ENCODE measurements around the gene UNC5A.

UNC5A gene

DNA sequence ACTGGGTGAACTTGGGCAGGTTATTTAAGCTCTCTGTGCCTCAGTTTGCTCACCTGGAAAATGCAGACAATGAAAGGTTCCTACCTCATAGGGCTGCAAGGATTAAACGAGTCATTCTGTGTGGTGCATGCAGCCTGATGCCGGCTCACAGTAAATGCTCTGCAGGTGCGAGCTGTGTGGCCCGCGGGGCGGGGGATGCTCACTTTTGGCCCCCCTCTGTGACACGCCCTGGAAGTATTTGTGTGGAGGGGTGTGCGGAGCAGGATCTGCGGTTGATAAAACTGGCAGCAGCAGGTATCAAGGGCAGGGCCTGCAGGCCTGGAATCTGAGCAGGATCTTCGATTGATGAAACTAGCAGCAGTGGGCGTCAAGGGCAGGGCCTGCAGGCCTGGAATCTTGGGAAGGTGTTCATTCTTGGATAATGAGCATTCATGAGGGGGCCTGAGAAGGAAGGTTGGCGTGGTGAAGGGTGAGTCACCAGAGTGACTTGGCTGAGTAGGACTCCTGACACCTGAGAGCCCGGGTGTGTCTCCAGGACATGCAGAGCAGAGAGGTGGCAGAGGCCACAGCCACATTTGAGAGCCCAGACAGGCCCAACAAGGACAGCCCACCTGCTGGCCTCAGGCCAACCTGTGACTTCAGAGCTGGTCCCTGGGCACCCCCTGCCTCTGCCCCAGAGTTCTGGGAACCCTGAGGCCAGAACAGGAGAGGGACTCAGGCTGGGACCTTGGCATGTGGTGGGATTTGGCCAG lies 11.9 kb downstream of the UNC5A start:
- DNase-seq: no peak

DNA sequence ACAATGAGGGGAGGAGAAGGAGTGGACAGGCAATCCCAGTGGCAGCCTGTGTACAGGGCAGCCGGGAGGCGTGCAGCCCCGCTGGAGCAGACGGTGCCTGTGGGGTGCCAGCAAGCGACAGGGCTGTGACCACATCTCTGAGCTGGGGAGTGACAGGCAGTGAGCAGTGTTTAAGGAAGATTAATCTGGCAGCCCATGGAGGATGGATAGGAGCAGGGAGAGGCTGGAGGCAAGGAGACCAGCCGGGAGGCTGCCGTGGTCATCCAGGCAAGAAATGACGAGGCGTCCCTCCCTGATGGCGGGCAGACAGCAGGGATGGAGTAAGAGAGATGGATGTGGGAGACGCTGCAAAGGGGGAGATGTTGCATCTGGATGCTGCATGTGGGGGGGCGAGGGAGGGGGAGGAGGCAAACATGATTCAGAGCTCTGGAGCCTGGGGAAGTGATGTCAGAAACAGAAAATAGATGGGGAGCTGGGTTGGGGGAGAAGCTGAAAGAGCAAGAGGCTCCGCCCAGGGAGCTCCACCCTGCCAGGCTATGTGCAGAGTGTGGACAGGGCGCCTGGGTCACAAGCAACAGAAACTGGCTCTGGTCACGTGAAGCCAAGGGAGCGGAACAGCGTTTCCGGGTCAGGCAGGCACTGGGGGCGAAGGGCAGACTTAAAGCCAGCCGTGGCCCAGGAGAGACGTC lies 12.6 kb downstream of the UNC5A start:
- no peak for DNase-seq

DNA sequence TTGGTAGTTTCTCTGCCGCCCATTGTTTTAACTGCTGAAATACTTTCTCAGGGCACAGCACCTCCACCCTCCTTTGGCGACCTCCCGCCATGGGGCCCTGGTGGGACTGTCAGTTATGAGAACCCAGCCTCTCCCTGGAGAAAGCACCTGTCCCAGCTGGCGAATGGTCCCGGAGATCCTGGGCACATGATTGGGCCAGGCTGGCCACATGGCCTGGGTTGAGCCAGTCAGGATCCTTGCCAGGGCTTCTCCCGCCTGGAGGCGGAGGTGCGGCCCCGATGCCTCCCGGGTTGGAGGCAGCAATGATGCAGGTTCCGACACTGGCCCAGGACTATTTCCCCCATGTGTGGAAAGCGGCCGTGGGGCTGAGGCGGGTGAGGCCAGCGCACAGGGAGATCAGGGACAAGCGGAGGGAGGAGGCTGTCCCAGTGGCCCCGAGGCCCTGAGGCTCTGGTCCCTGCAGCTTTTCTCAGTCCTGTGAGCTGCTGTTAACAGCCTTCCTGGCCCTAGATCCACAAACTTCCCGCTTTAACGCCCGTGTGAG lies 13.6 kb downstream of the UNC5A start:
- DNase-seq: no peak

DNA sequence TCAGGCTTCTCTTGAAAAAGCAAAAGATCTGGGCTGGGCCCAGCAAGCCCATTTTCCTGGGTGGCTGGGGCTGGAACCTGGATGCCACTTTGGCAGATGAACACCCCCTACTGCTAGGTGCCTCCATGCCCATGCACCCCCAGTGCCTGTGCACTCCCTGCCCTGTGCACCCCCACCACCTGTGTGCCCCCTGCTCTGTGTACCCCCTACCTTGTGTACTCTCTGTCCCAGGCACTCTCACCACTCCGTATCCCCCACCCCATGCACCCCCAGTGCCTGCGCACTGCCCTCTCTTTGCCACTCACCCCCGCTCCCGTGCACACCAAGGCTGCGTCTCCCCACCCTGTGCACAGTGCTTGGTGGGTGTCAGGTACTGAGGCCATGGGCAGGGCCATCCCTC lies 14.2 kb downstream of the UNC5A start:
- no peak for DNase-seq

DNA sequence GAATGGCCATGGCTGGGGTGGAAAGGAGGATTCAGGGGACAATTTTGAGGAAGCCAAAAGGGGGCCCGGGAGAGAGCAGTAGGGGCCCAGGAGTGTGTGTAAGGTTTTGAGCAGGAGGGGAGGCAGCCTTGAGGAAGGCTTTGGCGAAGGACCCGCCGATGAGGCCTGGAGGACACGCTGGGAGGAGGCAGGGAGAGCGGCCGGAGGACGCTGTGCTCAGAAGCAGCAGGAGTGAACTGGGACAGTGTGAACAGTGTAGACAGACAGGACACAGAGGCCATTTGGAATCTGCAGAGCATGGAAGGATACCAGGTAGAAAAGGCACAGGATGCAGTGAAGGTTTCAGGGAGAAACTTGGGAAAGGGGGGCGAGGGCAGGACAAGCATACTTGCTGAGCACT lies 14.9 kb downstream of the UNC5A start:
- DNase-seq: no peak

DNA sequence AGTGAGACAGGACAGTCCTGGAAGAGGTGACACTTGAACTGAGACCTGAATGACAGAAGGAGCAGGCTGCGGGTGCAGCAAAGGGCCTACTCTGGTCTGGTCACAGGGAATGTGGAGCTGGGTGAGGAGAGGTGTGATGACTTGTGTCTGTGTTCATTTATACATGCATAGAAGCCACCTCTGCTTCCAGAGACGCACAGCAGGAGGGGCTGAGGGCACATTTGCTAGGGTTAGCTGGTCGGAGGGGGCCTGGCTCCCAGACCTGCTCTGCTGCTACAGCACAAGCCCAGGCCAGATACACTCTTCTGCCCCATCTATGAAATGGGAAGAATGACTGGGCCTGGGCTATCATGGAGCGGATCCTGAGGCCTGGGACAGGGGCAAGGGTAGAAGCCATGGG lies 15.6 kb downstream of the UNC5A start:
- DNase-seq: no peak

DNA sequence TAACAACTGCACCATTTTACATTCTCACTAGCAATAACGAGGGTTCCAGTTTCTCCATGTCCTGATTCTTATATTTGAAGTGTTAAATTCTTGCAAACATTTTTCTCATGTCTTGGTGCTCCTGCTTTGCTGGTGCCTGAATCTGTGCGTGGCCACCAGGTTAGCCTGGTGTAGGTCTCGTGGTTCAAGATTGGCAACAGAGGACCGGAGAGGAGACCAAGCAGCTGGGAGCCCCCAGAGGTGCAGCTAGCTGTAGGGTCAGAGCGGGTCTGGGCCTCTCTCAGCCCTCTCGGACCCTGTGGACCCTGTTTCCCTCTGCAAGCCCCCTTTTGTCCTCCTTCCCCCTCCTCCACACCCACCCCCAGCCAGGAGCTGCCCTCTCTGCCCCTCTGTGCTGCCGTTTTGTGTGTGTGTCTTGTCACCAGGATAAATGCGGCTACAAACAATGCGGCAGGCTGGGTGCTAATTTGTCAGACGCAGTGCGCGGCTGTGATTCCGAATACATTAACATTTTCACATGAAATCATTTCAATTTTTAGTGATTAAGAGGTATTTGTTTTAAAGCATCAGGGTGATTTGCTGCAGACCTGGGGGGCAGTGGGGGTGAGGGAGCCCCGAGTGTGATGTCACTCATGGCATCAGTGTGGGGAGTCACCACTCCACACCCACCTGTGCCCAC lies 17.5 kb downstream of the UNC5A start:
- DNase-seq: no peak

DNA sequence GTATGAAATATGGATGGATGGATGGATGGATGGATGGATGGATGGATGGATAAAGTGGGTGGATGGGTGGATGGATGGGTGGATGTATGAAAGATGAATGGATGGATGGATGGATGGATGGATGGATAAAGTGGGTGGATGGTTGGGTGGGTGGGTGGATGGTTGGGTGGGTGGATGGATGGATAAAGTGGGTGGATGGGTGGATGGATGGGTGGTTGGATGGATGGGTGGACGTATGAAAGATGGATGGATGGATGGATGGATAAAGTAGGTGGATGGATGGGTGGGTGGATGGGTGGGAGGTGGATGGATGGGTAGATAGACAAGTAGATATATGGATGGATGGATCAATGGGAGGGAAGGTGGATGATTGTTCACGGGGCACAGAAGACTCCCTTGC lies 19.0 kb downstream of the UNC5A start:
- no peak for DNase-seq

DNA sequence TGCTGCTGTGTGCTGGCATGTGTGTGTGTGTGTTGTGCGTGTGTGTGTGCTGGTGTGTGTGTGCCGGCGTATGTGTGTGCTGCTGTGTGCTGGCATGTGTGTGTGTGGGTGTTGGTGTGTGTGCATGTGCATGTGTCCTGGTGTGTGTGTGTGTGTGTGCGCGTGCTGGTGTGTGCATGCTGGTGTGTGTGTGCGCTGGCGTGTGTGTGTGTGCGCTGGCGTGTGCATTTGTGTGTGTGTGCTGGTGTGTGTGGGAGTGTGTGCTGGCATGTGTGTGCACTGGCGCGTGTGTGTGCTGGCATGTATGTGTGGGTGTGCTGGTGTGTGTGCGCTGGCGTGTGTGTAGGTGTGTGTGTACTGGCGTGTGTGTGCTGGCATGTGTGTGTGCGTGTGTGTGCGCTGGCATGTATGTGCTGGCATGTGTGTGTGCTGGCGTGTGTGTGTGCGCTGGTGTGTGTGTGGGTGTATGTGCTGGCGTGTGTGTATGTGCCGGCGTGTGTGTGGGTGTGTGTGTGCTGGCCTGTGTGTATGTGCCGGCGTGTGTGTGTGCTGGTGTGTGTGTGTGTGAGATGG lies 20.1 kb downstream of the UNC5A start:
- DNase-seq: no peak

DNA sequence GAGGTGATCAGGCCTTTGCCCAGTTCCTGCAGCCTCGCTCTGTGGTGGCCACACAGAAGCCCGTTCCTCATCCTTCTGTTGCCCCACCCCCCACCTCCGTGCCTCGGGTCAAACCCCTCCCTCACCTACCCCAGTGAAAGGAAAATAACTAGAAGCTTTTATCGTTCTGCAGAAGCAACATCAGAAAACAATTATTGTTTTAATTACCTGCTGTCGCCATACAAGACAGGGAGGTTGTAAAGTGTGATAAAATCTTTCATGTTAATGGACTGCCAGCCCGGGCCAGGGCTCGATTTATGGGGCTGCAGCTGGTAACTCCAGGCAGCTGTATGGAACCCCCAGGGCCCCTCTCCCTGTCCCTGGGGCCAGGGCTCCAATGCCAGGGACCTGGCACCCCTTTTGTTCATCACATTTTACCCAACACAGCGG lies 20.6 kb downstream of the UNC5A start:
- DNase-seq: no peak

DNA sequence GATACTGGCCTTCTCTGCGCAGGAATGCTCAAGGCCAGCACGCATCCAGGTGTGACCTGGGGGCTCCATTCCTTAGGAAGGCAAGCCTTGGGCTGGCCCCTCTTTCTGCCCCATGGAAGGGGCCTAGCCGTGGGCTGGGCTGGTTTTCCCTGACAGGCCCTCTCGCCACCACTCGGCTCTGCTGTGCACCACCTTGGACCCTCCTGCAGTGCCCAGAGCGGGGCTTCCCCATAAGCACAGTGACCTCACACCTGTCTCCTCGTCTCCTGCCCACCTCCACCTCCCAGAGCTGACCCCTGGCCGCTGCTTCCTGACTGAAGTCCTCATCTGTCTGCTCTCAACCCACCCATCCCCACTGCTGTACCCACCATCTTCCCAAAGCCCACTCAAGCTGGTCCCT lies 21.1 kb downstream of the UNC5A start:
- no peak for DNase-seq

DNA sequence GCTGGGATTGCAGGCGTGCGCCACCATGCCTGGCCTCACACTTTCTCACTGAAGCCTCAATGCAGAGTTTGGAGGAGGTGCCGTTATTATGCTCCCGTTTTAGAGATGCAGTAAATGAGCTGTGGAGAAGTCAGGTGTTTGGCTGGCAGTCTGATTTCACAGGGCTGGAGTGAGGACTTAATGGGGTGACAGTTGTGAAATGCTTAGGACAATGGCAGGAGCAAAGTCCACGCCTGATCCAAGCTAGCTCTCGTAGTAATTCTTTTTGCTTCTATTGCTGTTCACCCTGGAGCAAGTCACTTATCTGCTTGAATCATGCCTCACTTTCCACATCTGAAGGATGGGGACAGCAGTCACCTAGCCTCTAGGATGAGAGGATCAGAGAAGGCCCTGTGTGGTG lies 21.8 kb downstream of the UNC5A start:
- DNase-seq: no peak

DNA sequence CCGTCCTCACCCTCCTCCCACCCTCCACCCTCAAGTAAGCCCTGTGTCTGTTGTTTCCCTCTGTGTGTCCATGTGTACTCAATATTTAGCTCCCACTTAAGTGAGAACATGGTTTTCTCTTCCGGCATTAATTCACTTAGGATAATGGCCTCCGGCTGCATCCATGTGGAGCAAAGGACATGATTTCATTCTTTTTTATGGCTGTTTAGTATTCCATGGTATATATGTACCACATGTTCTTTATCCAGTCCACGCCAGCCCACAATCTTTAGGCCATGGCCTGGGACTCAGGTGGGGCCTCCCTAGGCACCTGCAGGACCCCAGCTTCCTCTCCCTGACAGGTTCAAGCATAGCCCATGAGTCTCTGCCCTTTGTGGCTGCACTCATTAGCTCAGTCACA lies 22.9 kb downstream of the UNC5A start:
- no peak for DNase-seq

DNA sequence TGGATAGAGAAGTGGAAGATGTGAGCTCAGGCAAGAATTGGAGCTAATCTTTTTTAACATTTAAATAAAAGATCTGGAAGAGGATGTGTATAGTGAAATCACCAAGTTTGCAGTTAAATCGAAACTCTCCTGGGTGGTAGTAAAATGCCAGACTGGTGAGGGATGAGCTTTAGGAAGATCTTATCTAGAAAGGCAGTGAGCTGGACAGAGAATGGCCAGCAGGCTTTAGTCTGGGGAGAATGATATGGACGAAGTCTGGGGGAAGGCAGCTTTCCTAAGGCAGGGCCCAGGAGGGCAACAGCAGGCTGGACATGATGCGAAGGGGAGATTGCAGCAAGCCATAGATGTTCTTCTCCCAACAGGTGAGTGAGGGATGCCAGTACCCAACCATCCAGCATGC lies 25.6 kb downstream of the UNC5A start:
- no peak for DNase-seq

DNA sequence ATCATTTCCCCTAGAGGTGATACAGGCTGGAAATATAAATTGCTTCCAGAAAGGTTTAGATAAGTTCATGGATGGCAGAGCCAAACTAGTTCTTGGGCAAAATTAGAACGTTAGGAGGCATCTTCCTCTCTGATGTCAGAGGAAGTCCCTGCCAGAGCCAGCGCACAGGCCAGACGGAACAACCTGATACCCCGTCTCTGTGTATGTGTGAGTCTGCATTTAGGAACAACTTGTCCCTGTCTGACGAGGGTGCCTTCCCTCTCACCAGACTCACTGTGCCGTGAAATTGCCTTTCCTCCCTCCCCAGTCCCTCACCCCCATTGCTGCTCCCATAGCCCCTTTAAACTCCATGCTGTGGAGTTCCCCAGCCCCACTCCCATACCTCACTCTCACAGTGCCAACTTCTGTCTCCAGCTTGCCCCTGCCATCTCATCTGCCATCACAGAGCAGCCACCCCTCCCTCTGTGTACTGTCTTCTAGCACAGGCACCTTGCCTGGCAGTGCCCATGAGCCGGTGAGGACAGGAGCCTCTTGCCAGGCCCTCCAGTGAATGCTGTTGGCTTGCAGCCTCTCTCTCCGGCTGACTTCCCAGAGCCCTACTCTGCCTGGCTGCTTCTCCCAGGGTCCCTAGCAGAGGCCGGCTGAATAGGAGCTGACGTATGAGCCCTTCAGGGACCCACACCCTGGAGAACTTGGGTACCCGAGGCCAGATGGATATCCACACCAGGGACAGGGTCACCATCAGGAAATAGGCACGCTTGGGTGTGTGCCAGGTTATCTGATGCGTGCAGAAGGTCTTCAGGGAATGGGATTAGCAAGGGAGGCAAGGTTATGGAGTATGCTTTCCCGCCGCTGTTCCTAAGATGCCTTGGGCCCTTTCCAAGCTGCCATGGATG lies 26.7 kb downstream of the UNC5A start:
- no peak for DNase-seq

DNA sequence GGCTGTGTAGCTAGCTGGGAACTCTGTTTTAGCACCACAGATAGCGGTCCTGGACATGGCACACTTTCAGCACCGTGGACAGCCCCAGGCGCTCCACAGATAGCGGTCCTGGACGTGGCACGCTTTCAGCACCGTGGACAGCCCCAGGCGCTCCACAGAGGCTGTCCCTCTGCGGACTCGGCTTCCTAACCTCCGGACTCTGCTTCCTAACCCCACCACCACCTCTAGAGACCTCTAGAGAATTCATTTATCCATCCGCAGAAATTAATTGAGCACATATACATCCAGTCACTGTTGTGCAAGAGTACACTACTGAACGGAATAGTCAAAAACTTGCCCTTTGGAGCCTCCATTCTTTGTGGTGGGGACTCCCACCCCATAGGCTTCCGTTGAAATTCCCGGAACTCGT lies 27.4 kb downstream of the UNC5A start:
- DNase-seq: peak; percentile 86

DNA sequence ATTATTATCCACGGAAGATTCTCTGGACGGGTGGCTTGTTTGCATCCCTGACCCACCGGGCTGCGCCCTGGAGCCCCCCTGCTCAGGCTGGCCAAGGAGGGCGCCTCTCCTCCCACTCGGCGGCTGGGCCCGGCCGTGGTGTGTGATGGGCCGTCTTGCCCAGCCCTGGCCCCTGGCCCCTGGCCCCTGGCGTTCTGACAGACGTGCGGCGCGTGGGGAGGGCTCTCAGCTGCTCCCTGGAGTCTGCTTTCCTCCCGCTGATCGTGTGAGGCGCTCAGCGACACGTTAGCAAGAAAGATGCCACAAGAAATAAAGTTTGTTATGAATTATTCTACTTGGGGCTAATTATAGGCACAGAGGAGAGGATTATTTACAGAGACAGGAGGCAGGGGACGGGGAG lies 33.3 kb downstream of the UNC5A start:
- DNase-seq: no peak

DNA sequence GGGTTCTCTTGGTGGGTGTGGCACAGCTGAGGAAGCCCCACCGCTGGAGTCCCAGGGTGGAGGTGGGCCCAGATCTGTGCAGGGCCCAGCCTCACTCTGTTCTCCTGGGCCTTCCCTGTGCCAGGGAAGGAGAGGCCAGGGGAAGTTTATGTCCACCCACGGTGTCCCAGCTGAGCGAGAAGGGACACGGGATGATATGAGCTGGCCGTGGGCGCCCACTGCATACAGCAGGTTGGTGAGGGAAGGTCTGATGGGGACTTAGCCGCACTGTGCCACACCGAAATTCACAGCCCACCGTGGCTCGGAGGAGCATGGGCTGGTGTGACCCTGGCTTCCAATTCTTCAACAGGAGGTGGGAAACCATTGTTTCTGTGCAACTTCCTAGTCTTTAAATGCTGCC lies 33.9 kb downstream of the UNC5A start:
- no peak for DNase-seq

DNA sequence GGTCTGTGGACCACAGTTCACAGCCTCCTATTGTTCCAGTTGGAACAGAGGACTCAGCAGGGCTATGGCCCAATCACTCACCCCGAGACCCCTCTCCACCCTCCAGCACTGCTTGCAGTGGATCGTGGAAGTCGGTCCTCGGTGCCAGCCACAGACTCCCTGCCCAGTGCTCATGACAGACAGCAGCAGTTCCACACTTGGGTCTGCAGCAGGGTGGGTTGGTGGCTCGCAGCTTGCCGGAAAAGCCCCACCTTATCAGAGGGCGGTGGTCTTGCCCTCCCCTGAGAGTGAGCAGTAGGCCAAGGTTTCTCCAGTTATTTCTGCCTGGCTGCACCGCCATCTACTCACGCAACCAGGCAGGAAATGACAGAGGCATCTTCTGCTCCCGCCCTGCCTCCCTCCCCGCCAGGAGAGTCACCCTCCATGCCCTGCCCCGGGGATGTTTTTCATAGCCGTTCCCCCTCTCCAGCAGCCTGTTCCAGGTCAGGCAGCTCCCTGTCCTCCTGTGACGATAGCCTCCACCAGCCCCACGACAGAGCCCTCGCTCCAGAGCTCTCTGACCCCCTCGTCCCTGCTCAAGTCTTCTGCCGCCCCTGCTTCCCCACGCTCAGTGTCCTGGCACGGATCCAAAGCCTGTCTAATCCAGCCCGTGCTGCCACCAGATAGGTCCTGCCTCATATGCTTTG lies 34.5 kb downstream of the UNC5A start:
- peak; percentile 9 for DNase-seq

DNA sequence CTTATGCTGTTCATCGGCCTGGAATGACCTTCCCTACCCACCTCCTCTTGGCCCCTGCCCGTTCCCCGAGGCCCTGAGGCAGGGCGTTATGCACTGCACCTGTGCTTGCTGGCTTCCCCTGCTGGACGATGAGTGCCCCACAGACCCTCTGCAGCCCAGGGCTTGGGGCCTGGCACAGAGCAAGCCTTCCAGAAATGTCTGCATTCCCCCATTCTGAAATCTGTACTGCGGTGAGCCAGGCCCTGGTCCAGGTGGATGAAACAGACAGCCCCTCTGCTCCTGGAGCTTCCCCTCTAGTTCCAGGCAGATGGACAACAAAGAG lies 35.0 kb downstream of the UNC5A start:
- DNase-seq: no peak

DNA sequence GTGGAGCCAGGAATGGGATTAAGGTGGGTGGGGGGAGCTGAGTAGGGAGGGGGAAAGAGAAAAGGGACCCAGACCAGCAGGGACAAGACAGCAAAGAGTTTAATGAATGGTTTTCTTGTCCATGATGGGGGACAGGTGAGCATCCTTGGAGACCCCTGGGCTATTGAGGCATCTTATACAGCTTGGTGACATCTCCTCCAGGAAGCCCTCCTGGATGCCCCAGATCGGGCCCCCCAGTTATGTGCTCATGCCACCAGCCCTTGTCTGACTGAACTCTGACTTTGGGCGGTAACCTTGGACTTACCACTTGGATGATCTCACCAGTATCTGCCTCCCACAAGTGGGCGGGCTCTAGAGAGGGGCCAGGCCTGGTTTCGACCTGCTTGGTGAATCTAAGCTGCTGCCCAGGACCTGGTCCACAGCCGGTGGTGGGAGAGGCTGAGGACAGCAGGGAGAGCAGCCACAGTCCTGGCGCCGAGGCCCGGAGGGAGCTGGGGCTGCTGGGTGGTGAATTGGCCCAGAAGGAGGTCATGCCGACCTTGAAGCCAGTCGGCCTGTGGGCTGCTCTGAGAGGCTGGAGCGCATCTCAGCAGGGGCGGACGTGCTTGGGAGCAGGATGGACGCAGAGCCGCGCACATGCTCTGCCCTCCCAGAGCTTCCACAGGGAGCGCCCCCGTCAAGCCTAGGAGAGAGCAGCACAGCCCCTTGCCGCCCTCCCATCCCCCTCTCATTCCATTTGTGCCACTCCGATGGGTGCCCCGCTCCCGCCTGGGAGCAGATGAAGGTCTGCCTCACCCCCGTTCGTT lies 36.2 kb downstream of the UNC5A start:
- no peak for DNase-seq

All from fibroblast of skin of right biceps (primary cell).